IMR-90 (cell line): ENCODE data around the gene PIK3CA. TPM values are rescaled to one million over a fixed set of nuclear protein-coding genes. Genes with fewer than 3 reads are reported as not detected.
A peak's percentile ranks its signal among the peaks of the same experiment; 100 is the strongest.

Experiments used
- ATAC-seq: fragments of 200-7000 bp; cut with Tn5 transposase; 2 replicates; pipeline ENCODE4 v1.9.1; 2020; ENCODE audit warnings: low read depth, mild to moderate bottlenecking, moderate library complexity
- BruUV-seq: library from RNA; stranded (reverse); fragments of 400-500 nt; replicated peaks from 2 replicates; lab custom pipeline; 2021; lab: Mats Ljungman, UMichigan
- CTCF ChIA-PET: fragments of 300-600 bp; formaldehyde crosslinking; extraction: SDS; loops from one replicate; lab custom pipeline; 2021; ENCODE audit warnings: antibody characterized with exemption; lab: Yijun Ruan, JAX
- POLR2A ChIA-PET: fragments of 300-600 bp; sonication (Branson Sonifier 250); formaldehyde crosslinking; loops from one replicate; lab custom pipeline; 2022; ENCODE audit warnings: antibody characterized with exemption; ENCODE audit not compliant: unreplicated experiment; lab: Charles Lee
- DNase-seq: peaks from one replicate; pipeline ENCODE4 v3.0.0; 2013
- H2AFZ ChIP-seq: replicated peaks from 2 replicates; pipeline ENCODE3; 2013; ENCODE audit warnings: low read length, mild to moderate bottlenecking; ENCODE audit not compliant: poor library complexity
- H2AK5ac ChIP-seq: 2 replicates; pipeline ENCODE4 v1.6.1; 2013; ENCODE audit warnings: low read depth, low read length, inconsistent platforms
- H2AK9ac ChIP-seq: replicated peaks from 2 replicates; pipeline ENCODE3; 2013; ENCODE audit warnings: mild to moderate bottlenecking, low read depth, low read length, moderate library complexity; ENCODE audit not compliant: poor library complexity
- H2BK120ac ChIP-seq: 2 replicates; pipeline ENCODE4 v1.6.1; 2013; ENCODE audit warnings: low read depth, low read length, inconsistent platforms
- H2BK15ac ChIP-seq: 3 replicates; pipeline ENCODE4 v1.6.1; 2013; ENCODE audit warnings: low read depth, low read length, inconsistent platforms
- H2BK20ac ChIP-seq: 2 replicates; pipeline ENCODE4 v1.6.1; 2013; ENCODE audit warnings: low read depth, mild to moderate bottlenecking, inconsistent platforms, low read length, moderate library complexity
- H2BK5ac ChIP-seq: 2 replicates; pipeline ENCODE4 v1.6.1; 2013; ENCODE audit warnings: mild to moderate bottlenecking, low read depth, low read length, inconsistent platforms; ENCODE audit not compliant: poor library complexity, severe bottlenecking
- H3K14ac ChIP-seq: replicated peaks from 2 replicates; pipeline ENCODE4 v1.6.1; 2013; ENCODE audit warnings: low read depth, low read length, inconsistent platforms
- H3K18ac ChIP-seq: 2 replicates; pipeline ENCODE4 v1.6.1; 2013; ENCODE audit warnings: low read depth, low read length, control low read depth
- H3K23ac ChIP-seq: 2 replicates; pipeline ENCODE4 v1.6.1; 2013; ENCODE audit warnings: low read depth, low read length, inconsistent platforms
- H3K27ac ChIP-seq: 2 replicates; pipeline ENCODE4 v1.5.1; 2013; ENCODE audit warnings: mild to moderate bottlenecking, control low read depth, low read length; ENCODE audit not compliant: insufficient read depth
- H3K27me3 ChIP-seq: 2 replicates; pipeline ENCODE4 v1.6.1; 2013; ENCODE audit warnings: low read length; ENCODE audit not compliant: control insufficient read depth, insufficient read depth
- H3K36me3 ChIP-seq: 2 replicates; pipeline ENCODE4 v1.6.1; 2013; ENCODE audit warnings: low read length, mixed read lengths; ENCODE audit not compliant: control insufficient read depth, insufficient read depth
- H3K4ac ChIP-seq: 2 replicates; pipeline ENCODE4 v1.6.1; 2013; ENCODE audit warnings: low read depth, low read length, inconsistent platforms
- H3K4me1 ChIP-seq: 2 replicates; pipeline ENCODE4 v1.6.1; 2013; ENCODE audit warnings: low read length, mixed read lengths; ENCODE audit not compliant: control insufficient read depth, insufficient read depth
- H3K4me2 ChIP-seq: 2 replicates; pipeline ENCODE4 v1.6.1; 2013; ENCODE audit warnings: low read depth, mild to moderate bottlenecking, control low read depth, low read length, moderate library complexity
- H3K4me3 ChIP-seq: 2 replicates; pipeline ENCODE4 v1.5.1; 2013; ENCODE audit warnings: low read depth, mild to moderate bottlenecking, control low read depth, low read length, moderate library complexity; ENCODE audit not compliant: insufficient read depth
- H3K56ac ChIP-seq: 2 replicates; pipeline ENCODE4 v1.6.1; 2013; ENCODE audit warnings: low read length, inconsistent platforms; ENCODE audit not compliant: insufficient read depth; ENCODE audit errors: extremely low read depth
- H3K79me1 ChIP-seq, 2 experiments: 2 replicates each; pipeline ENCODE4 v1.6.1; 2013; ENCODE audit warnings: low read length in 2 of 2, inconsistent platforms in 1 of 2, low read depth in 1 of 2
- H3K9ac ChIP-seq: 2 replicates; pipeline ENCODE4 v1.6.1; 2013; ENCODE audit warnings: low read depth, low read length, control low read depth
- H3K9me1 ChIP-seq: 2 replicates; pipeline ENCODE4 v1.6.1; 2013; ENCODE audit warnings: low read length, inconsistent platforms; ENCODE audit not compliant: insufficient read depth
- H3K9me3 ChIP-seq: 2 replicates; pipeline ENCODE4 v1.6.1; 2013; ENCODE audit warnings: low read length; ENCODE audit not compliant: control insufficient read depth, insufficient read depth
- H4K20me1 ChIP-seq: 2 replicates; pipeline ENCODE4 v1.6.1; 2013; ENCODE audit warnings: low read length, inconsistent platforms; ENCODE audit not compliant: insufficient read depth
- H4K5ac ChIP-seq: 2 replicates; pipeline ENCODE4 v1.6.1; 2013; ENCODE audit warnings: mild to moderate bottlenecking, low read depth, low read length, control low read depth
- H4K8ac ChIP-seq, 2 experiments: 2 replicates each; pipeline ENCODE4 v1.6.1; 2013; ENCODE audit warnings: low read depth in 2 of 2, low read length in 2 of 2, control low read depth in 1 of 2, inconsistent platforms in 1 of 2
- H4K91ac ChIP-seq: 2 replicates; pipeline ENCODE4 v1.6.1; 2013; ENCODE audit warnings: low read depth, low read length, inconsistent platforms; ENCODE audit not compliant: insufficient read depth
- POLR2A ChIP-seq: IDR thresholded peaks from 2 replicates; pipeline ENCODE4 v1.6.1; 2012; ENCODE audit warnings: mild to moderate bottlenecking, low read depth, low read length
- WGBS, 2 experiments: methylation state at CpG; one replicate each; pipeline versions ENCODE4 v1.1.5 to v1.1.7; 2013; ENCODE audit warnings: missing lambda C conversion rate in 2 of 2; ENCODE audit not compliant: insufficient read length in 1 of 2; ENCODE audit errors: extremely low coverage in 2 of 2; 5-methylcytosine and 5-hydroxymethylcytosine counted together
- dilution Hi-C: fragments of 300-500 bp; cut with HindIII; formaldehyde crosslinking; loops from one replicate; pipeline ENCODE4 v1.14.3; 2018; ENCODE audit warnings: low sequenced_read_pairs; ENCODE audit not compliant: unreplicated experiment
- in situ Hi-C: fragments of 300-500 bp; cut with MboI; formaldehyde crosslinking; loops from 3 replicates; pipeline ENCODE4 v1.14.3; 2019; ENCODE audit warnings: low sequenced_read_pairs, inconsistent platforms, mixed read lengths
- intact Hi-C: fragments of 100-400 bp; cut with micrococcal nuclease; formaldehyde crosslinking; loops from 2 replicates; pipeline ENCODE4 v1.10.0; 2022
- polyA plus RNA-seq, 3 experiments: library from polyadenylated mRNA; depleted of rRNA; stranded (reverse); fragments of >200 nt; gene quantifications; 2 replicates each; pipeline ENCODE4 v1.2.3, GENCODE V29; 2012; ENCODE audit warnings: low replicate concordance in 1 of 3
- total RNA-seq: library from RNA; depleted of rRNA; stranded (reverse); fragments of >200 nt; gene quantifications from 2 replicates; pipeline ENCODE4 v1.2.3, GENCODE V29; 2012

The PIK3CA gene
- total and polyA plus RNA-seq, 2 of the 4 experiments (the other 2 are of a cell fraction): 5.7 to 22.4 TPM

- Histone ChIP-seq H3K56ac (no peak overlapping the region), H2BK15ac (no peak overlapping the region; the same call in 2 of the 3 replicates), H3K27me3 (no peaks in the 10 kb centered on the region), H3K9me1 (no peaks in the 10 kb centered on the region; the same call in 1 of the 2 replicates), H3K9ac (no peak overlapping the region), H3K79me1 (peaks cover 21 to 41% of the 10 kb centered on the region in 2 experiments), H3K4me3 (no peak overlapping the region), H2BK120ac (no peak overlapping the region), H4K8ac (no peak overlapping the region), H3K4me2 (no peak overlapping the region), H4K91ac (no peak overlapping the region), H3K14ac (no peak overlapping the region), H3K4ac (0 out of 2 replicates have a peak overlapping the region, but pooled peaks have one; percentile 6), H3K9me3 (no peaks in the 10 kb centered on the region), H2AK5ac (no peak overlapping the region), H4K5ac (no peak overlapping the region), H2BK20ac (no peak overlapping the region), H3K23ac (no peak overlapping the region), H3K27ac (no peak overlapping the region), H2BK5ac (no peak overlapping the region), H3K18ac (no peak overlapping the region; the same call in 1 of the 2 replicates), H3K4me1 (0 out of 2 replicates have a peak, but pooled peaks cover 1% of the 10 kb centered on the region), H3K36me3 (no peaks in the 10 kb centered on the region), H2AFZ (no peak overlapping the region), H4K20me1 (peaks cover 14% of the 10 kb centered on the region; the same call in 1 of the 2 replicates), H2AK9ac (no peak overlapping the region)
- ATAC-seq: no peak
- ChIA-PET POLR2A (interaction anchor here (0.5 kb wide), 1 partner anchor 20 kb away, joined by 8 read pairs; no protein-coding TSS in a partner anchor), CTCF (interaction anchor here (0.7 to 1.2 kb wide), 2 partner anchors 23 to 38 kb away, joined by 3 to 4 read pairs; no protein-coding TSS in a partner anchor)
- dilution Hi-C loops: no loop called here
- intact Hi-C loops: no loop called here
- in situ Hi-C loops: no loop called here
- no peak for TF ChIP-seq POLR2A
- no TSS peak for BruUV-seq
- no peak for DNase-seq
- 73% methylated on average over 3 of the region's 6 CpGs; no CpG with 5 or more reads in 1 of the 2 experiments for whole genome bisulfite sequencing, 2 experiments
Measured at GRCh38 chr3:179190581-179190980, 42.4 kb downstream of the PIK3CA start.
